ENCODE measurements around the gene ST8SIA1.

- TF ChIP-seq, protein P1, sequence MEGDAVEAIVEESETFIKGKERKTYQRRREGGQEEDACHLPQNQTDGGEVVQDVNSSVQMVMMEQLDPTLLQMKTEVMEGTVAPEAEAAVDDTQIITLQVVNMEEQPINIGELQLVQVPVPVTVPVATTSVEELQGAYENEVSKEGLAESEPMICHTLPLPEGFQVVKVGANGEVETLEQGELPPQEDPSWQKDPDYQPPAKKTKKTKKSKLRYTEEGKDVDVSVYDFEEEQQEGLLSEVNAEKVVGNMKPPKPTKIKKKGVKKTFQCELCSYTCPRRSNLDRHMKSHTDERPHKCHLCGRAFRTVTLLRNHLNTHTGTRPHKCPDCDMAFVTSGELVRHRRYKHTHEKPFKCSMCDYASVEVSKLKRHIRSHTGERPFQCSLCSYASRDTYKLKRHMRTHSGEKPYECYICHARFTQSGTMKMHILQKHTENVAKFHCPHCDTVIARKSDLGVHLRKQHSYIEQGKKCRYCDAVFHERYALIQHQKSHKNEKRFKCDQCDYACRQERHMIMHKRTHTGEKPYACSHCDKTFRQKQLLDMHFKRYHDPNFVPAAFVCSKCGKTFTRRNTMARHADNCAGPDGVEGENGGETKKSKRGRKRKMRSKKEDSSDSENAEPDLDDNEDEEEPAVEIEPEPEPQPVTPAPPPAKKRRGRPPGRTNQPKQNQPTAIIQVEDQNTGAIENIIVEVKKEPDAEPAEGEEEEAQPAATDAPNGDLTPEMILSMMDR (conservative IDR thresholded peaks at IDR 0.05 in 1 of 2, IDR thresholded peaks at IDR 0.05 in 1 of 2; ENCODE audit: extremely low read depth in 1 of 2, insufficient read depth in 1 of 2, low read depth in 1 of 2, low read length in 2 of 2) = no peak
- no peak for TF ChIP-seq EZH2 (IDR thresholded peaks at IDR 0.05; ENCODE audit: borderline replicate concordance, low read length)
Measured at GRCh38 chr12:22353615-22354325, 19.3 kb upstream of the ST8SIA1 start.
